ENCODE measurements around the gene CDH11. TPM values are rescaled to one million over a fixed set of nuclear protein-coding genes. Genes with fewer than 3 reads are reported as not detected.

The CDH11 gene
- total RNA-seq, 1 donor from 2014 or later = 42.6 TPM

GRCh38 chr16:64926476-64926875 is 195.4 kb downstream of the CDH11 start:
- H3K36me3 Mint-ChIP-seq (ENCODE audit: low read depth, unreplicated experiment) = no peaks in the 10 kb centered on the region
- no peak overlapping the region for H3K4me3 Mint-ChIP-seq (ENCODE audit: unreplicated experiment)
- TF ChIP-seq CTCF (IDR thresholded peaks at IDR 0.05; ENCODE audit: unreplicated experiment) = no peak

GRCh38 chr16:64925166-64925565 is 196.7 kb downstream of the CDH11 start:
- no peak for DNase-seq (ENCODE audit: low spot score)
- H3K4me1 Mint-ChIP-seq (ENCODE audit: unreplicated experiment) = no peaks in the 10 kb centered on the region
- H3K27me3 Mint-ChIP-seq (ENCODE audit: unreplicated experiment) = no peaks in the 10 kb centered on the region
- H3K4me3 Mint-ChIP-seq (ENCODE audit: unreplicated experiment) = no peak overlapping the region
- no peak for TF ChIP-seq CTCF (IDR thresholded peaks at IDR 0.05; ENCODE audit: unreplicated experiment)
- no peak overlapping the region for H3K27ac Mint-ChIP-seq (ENCODE audit: unreplicated experiment)
- no peaks in the 10 kb centered on the region for H3K36me3 Mint-ChIP-seq (ENCODE audit: low read depth, unreplicated experiment)
- H3K9me3 Mint-ChIP-seq (ENCODE audit: unreplicated experiment) = no peaks in the 10 kb centered on the region

More at GRCh38 chr16:64926476-64926875, 195.4 kb downstream of the CDH11 start:
- Mint-ChIP-seq H3K27ac (ENCODE audit: unreplicated experiment) (no peak overlapping the region), H3K9me3 (ENCODE audit: unreplicated experiment) (no peaks in the 10 kb centered on the region), H3K4me1 (ENCODE audit: unreplicated experiment) (no peaks in the 10 kb centered on the region), H3K27me3 (ENCODE audit: unreplicated experiment) (peaks cover 1% of the 10 kb centered on the region)
- DNase-seq (ENCODE audit: low spot score) = no peak

GRCh38 chr16:64924086-64924485 is 197.8 kb downstream of the CDH11 start:
- H3K4me1 Mint-ChIP-seq (ENCODE audit: unreplicated experiment) = no peaks in the 10 kb centered on the region
- H3K36me3 Mint-ChIP-seq (ENCODE audit: low read depth, unreplicated experiment) = no peaks in the 10 kb centered on the region
- TF ChIP-seq CTCF (IDR thresholded peaks at IDR 0.05; ENCODE audit: unreplicated experiment) = no peak
- H3K4me3 Mint-ChIP-seq (ENCODE audit: unreplicated experiment) = no peak overlapping the region
- no peaks in the 10 kb centered on the region for H3K27me3 Mint-ChIP-seq (ENCODE audit: unreplicated experiment)
- DNase-seq (ENCODE audit: low spot score) = no peak
- no peaks in the 10 kb centered on the region for H3K9me3 Mint-ChIP-seq (ENCODE audit: unreplicated experiment)
- no peak overlapping the region for H3K27ac Mint-ChIP-seq (ENCODE audit: unreplicated experiment)

- no peaks in the 10 kb centered on the region for H3K27me3 Mint-ChIP-seq (ENCODE audit: unreplicated experiment)
These were observed 201.8 kb downstream of the CDH11 start for GRCh38 chr16:64919929-64920607.

More at GRCh38 chr16:64919929-64920607, 201.8 kb downstream of the CDH11 start:
- H3K36me3 Mint-ChIP-seq (ENCODE audit: low read depth, unreplicated experiment) = no peaks in the 10 kb centered on the region
- DNase-seq (ENCODE audit: low spot score) = no peak
- H3K27ac Mint-ChIP-seq (ENCODE audit: unreplicated experiment) = no peak overlapping the region
- no peaks in the 10 kb centered on the region for H3K4me1 Mint-ChIP-seq (ENCODE audit: unreplicated experiment)
- no peak for TF ChIP-seq CTCF (IDR thresholded peaks at IDR 0.05; ENCODE audit: unreplicated experiment)
- H3K9me3 Mint-ChIP-seq (ENCODE audit: unreplicated experiment) = no peaks in the 10 kb centered on the region
- no peak overlapping the region for H3K4me3 Mint-ChIP-seq (ENCODE audit: unreplicated experiment)

All from endothelial cell (in vitro differentiated cells).